Esophagus squamous epithelium (tissue), 5 donors: ENCODE data around the gene DGKD. TPM values are rescaled to one million over a fixed set of nuclear protein-coding genes. Genes with fewer than 3 reads are reported as not detected.

Experiments used
- DNase-seq: peaks from one replicate; lab custom pipeline; 2025; lab: John Stamatoyannopoulos, UW
- H3K27ac ChIP-seq, 4 donors: fragments of 200-600 bp; sonication (generic); one replicate each; pipeline ENCODE4 v1.5.1; 2016 to 2019; ENCODE audit warnings: mild to moderate bottlenecking in 1 of 4
- H3K27me3 ChIP-seq, 4 donors: fragments of 200-600 bp; sonication (generic); 1 replicate in 3 of 4; 2 replicates in 1 of 4; pipeline versions ENCODE4 v1.5.1 to v1.6.0; 2017 to 2021; ENCODE audit warnings: antibody characterized with exemption in 1 of 4
- H3K36me3 ChIP-seq, 3 donors: fragments of 200-600 bp; sonication (generic); one replicate each; pipeline ENCODE4 v1.5.1; 2016 to 2019
- H3K4me1 ChIP-seq, 3 donors: fragments of 200-600 bp; sonication (generic); one replicate each; pipeline ENCODE4 v1.5.1; 2017 to 2019
- H3K4me3 ChIP-seq, 4 donors: fragments of 200-600 bp; sonication (generic); 1 replicate in 3 of 4; 2 replicates in 1 of 4; pipeline ENCODE4 v1.5.1; 2016 to 2019; ENCODE audit warnings: mild to moderate bottlenecking in 2 of 4, moderate library complexity in 1 of 4
- H3K9me3 ChIP-seq, 3 donors: fragments of 200-600 bp; sonication (generic); one replicate each; pipeline ENCODE4 v1.5.1; 2016 to 2019
- POLR2A ChIP-seq, 4 donors: fragments of 450-650 bp; IDR thresholded peaks; one replicate each; pipeline ENCODE4 v1.6.1; 2017; ENCODE audit warnings: antibody characterized with exemption in 4 of 4, mild to moderate bottlenecking in 4 of 4, moderate library complexity in 3 of 4
- WGBS, 2 donors: methylation state at CpG; one replicate each; pipeline ENCODE4 v1.1.5; 2018; 5-methylcytosine and 5-hydroxymethylcytosine counted together
- intact Hi-C: fragments of 100-400 bp; cut with DNase I; formaldehyde crosslinking; loops from one replicate; pipeline ENCODE4 v1.15.0; 2022
- total RNA-seq, 4 donors: library from RNA; depleted of rRNA; stranded (reverse); fragments of >200 nt; gene quantifications; one replicate each; pipeline ENCODE4 v1.1.0, GENCODE V29; 2016
- TF ChIP-seq, protein P1 (sequence below), 6 experiments: fragments of 450-650 bp in 4 of 6; fragments of 200-600 bp in 2 of 6; sonication (generic) in 2 of 6; IDR thresholded peaks; one replicate each; pipeline ENCODE4 v1.5.1; 2016 to 2019; ENCODE audit warnings: antibody characterized with exemption in 6 of 6, mild to moderate bottlenecking in 4 of 6, moderate library complexity in 4 of 6
- donor health status: DM: yes; HTN: yes; CAD: no.

DGKD gene
- total RNA-seq, 4 donors from 2014 or later: 2.3 to 10.9 (median 4.2) TPM

- TF ChIP-seq POLR2A (IDR thresholded peaks at IDR 0.05): no peak
- TF ChIP-seq, protein P1, sequence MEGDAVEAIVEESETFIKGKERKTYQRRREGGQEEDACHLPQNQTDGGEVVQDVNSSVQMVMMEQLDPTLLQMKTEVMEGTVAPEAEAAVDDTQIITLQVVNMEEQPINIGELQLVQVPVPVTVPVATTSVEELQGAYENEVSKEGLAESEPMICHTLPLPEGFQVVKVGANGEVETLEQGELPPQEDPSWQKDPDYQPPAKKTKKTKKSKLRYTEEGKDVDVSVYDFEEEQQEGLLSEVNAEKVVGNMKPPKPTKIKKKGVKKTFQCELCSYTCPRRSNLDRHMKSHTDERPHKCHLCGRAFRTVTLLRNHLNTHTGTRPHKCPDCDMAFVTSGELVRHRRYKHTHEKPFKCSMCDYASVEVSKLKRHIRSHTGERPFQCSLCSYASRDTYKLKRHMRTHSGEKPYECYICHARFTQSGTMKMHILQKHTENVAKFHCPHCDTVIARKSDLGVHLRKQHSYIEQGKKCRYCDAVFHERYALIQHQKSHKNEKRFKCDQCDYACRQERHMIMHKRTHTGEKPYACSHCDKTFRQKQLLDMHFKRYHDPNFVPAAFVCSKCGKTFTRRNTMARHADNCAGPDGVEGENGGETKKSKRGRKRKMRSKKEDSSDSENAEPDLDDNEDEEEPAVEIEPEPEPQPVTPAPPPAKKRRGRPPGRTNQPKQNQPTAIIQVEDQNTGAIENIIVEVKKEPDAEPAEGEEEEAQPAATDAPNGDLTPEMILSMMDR (IDR thresholded peaks at IDR 0.05): no peak
- Histone ChIP-seq H3K36me3 (peaks cover 0 to 86% (median 10%) of the 10 kb centered on the region in 3 donors), H3K4me3 (no peak overlapping the region), H3K9me3 (no peaks in the 10 kb centered on the region), H3K27me3 (no peaks in the 10 kb centered on the region), H3K27ac (no peak overlapping the region), H3K4me1 (peaks cover 0 to 20% (median 0%) of the 10 kb centered on the region in 3 donors)
- WGBS, 2 donors: 90 to 92% methylated on average over 15 to 32 of the region's 37 CpGs
- intact Hi-C loops: loop anchor here (10.0 kb wide), 2 partner anchors 92 to 152 kb away; partner anchors contain the start of gene DGKD
- DNase-seq: no peak
Observed at GRCh38 chr2:233446606-233447305, 92.5 kb downstream of the DGKD start.

GRCh38 chr2:233447506-233448219 is 93.4 kb downstream of the DGKD start:
- 82 to 87% methylated on average over 5 to 14 of the region's 15 CpGs for WGBS, 2 donors
- DNase-seq: no peak

GRCh38 chr2:233448220-233448559 is 93.9 kb downstream of the DGKD start:
- TF ChIP-seq POLR2A (IDR thresholded peaks at IDR 0.05): no peak
- TF ChIP-seq, protein P1 (IDR thresholded peaks at IDR 0.05): peak in 1 of 6 experiments; percentile 38
- Histone ChIP-seq H3K27me3 (no peaks in the 10 kb centered on the region), H3K9me3 (no peaks in the 10 kb centered on the region), H3K27ac (no peak overlapping the region), H3K36me3 (peaks cover 0 to 90% (median 15%) of the 10 kb centered on the region in 3 donors), H3K4me3 (no peak overlapping the region), H3K4me1 (peaks cover 0 to 19% (median 0%) of the 10 kb centered on the region in 3 donors)
- WGBS, 2 donors: 72 to 75% methylated on average over 8 to 11 of the region's 11 CpGs
- no peak for DNase-seq
- intact Hi-C loops: loop anchor here (10.0 kb wide), 2 partner anchors 93 to 153 kb away; partner anchors contain the start of gene DGKD

More at GRCh38 chr2:233447506-233448219, 93.4 kb downstream of the DGKD start:
- no peak overlapping the region for H3K4me3 ChIP-seq
- intact Hi-C loops: loop anchor here (10.0 kb wide), 2 partner anchors 93 to 153 kb away; partner anchors contain the start of gene DGKD
- no peaks in the 10 kb centered on the region for H3K27me3 ChIP-seq
- no peaks in the 10 kb centered on the region for H3K9me3 ChIP-seq
- H3K36me3 ChIP-seq: peaks cover 0 to 88% (median 15%) of the 10 kb centered on the region in 3 donors
- H3K4me1 ChIP-seq: peaks cover 0 to 20% (median 0%) of the 10 kb centered on the region in 3 donors
- TF ChIP-seq POLR2A (IDR thresholded peaks at IDR 0.05): no peak
- TF ChIP-seq, protein P1 (IDR thresholded peaks at IDR 0.05): no peak
- H3K27ac ChIP-seq: no peak overlapping the region

DNA sequence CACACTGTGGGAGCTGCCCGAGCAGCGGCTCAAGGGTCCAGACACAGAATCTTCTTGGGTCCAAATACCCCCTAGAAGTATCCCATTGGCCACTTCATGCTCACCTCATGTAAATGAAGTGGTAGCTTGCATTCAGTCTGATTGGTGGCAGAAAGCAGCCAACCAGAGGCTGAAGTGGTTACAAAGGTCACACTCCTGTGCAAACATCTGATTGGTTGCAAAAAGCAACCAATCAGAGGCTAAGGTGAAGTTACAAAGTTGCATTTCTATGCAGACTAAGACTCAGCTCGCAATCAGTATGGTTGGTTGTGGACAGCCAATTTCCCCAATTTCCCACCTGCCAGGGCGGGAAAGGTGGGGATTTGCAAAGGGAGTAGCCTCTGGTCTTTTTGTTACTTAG is 94.3 kb downstream of the DGKD start:
- intact Hi-C loops: loop anchor here (10.0 kb wide), 2 partner anchors 94 to 154 kb away; partner anchors contain the start of gene DGKD
- Histone ChIP-seq H3K9me3 (no peaks in the 10 kb centered on the region), H3K27me3 (no peaks in the 10 kb centered on the region), H3K36me3 (peaks cover 0 to 94% (median 15%) of the 10 kb centered on the region in 3 donors), H3K4me1 (peaks cover 0 to 15% (median 0%) of the 10 kb centered on the region in 3 donors), H3K27ac (no peak overlapping the region), H3K4me3 (no peak overlapping the region)
- DNase-seq: no peak
- WGBS, 2 donors: 81 to 83% methylated on average over 4 of the region's 4 CpGs
- TF ChIP-seq POLR2A (IDR thresholded peaks at IDR 0.05): no peak
- TF ChIP-seq, protein P1 (IDR thresholded peaks at IDR 0.05): no peak
